HL-60 (cell line): Measurements from ENCODE around the gene CDH6.

Experiments
- POLR2AphosphoS5 ChIP-seq: IDR thresholded peaks from 2 replicates; pipeline ENCODE4 v1.6.1; 2012; ENCODE audit warnings: low read depth
- TF ChIP-seq, protein P1 (sequence below): IDR thresholded peaks from one replicate; pipeline ENCODE4 v1.5.1; 2011; ENCODE audit warnings: low read length, control low read depth, inconsistent platforms; ENCODE audit not compliant: insufficient read depth
- TF ChIP-seq, protein P2 (sequence below): IDR thresholded peaks from 2 replicates; pipeline ENCODE4 v1.6.1; 2012; ENCODE audit warnings: low read depth; ENCODE audit not compliant: insufficient replicate concordance

DNA sequence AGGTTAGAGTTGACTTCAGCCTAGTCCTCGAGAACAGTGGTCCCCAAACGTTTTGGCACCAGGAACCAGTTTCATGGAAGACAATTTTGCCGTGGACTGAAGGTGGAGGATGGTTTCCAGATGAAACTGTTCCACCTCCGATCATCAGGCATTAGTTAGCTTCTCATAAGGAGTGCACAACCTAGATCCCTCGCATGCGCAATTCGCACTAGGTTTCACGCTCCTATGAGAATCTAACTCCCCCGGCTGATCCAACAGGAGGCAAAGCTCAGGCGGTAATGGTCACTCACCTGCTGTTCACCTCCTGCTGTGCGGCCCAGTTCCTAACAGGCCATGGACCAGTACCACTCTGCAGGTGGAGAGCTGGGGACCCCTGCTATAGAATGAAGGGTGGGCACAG, 163.6 kb downstream of the CDH6 start:
- TF ChIP-seq, protein P1, sequence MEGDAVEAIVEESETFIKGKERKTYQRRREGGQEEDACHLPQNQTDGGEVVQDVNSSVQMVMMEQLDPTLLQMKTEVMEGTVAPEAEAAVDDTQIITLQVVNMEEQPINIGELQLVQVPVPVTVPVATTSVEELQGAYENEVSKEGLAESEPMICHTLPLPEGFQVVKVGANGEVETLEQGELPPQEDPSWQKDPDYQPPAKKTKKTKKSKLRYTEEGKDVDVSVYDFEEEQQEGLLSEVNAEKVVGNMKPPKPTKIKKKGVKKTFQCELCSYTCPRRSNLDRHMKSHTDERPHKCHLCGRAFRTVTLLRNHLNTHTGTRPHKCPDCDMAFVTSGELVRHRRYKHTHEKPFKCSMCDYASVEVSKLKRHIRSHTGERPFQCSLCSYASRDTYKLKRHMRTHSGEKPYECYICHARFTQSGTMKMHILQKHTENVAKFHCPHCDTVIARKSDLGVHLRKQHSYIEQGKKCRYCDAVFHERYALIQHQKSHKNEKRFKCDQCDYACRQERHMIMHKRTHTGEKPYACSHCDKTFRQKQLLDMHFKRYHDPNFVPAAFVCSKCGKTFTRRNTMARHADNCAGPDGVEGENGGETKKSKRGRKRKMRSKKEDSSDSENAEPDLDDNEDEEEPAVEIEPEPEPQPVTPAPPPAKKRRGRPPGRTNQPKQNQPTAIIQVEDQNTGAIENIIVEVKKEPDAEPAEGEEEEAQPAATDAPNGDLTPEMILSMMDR, result no peak
- TF ChIP-seq, protein P2, sequence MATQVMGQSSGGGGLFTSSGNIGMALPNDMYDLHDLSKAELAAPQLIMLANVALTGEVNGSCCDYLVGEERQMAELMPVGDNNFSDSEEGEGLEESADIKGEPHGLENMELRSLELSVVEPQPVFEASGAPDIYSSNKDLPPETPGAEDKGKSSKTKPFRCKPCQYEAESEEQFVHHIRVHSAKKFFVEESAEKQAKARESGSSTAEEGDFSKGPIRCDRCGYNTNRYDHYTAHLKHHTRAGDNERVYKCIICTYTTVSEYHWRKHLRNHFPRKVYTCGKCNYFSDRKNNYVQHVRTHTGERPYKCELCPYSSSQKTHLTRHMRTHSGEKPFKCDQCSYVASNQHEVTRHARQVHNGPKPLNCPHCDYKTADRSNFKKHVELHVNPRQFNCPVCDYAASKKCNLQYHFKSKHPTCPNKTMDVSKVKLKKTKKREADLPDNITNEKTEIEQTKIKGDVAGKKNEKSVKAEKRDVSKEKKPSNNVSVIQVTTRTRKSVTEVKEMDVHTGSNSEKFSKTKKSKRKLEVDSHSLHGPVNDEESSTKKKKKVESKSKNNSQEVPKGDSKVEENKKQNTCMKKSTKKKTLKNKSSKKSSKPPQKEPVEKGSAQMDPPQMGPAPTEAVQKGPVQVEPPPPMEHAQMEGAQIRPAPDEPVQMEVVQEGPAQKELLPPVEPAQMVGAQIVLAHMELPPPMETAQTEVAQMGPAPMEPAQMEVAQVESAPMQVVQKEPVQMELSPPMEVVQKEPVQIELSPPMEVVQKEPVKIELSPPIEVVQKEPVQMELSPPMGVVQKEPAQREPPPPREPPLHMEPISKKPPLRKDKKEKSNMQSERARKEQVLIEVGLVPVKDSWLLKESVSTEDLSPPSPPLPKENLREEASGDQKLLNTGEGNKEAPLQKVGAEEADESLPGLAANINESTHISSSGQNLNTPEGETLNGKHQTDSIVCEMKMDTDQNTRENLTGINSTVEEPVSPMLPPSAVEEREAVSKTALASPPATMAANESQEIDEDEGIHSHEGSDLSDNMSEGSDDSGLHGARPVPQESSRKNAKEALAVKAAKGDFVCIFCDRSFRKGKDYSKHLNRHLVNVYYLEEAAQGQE, result no peak
- TF ChIP-seq POLR2AphosphoS5, result no peak
